Right lung (tissue), 5 donors: ENCODE results near the gene LBX2. TPM values are rescaled to one million over a fixed set of nuclear protein-coding genes. Genes with fewer than 3 reads are reported as not detected.

Source experiments
- DNase-seq, 2 donors: peaks; one replicate each; pipeline ENCODE4 v3.0.0-alpha.2; 2013
- polyA plus RNA-seq, 5 donors: library from polyadenylated mRNA; unstranded; fragments of 120-200 nt; gene quantifications; one replicate each; pipeline versions ENCODE4 v1.2.1 to v1.2.3, GENCODE V29; 2013; ENCODE audit warnings: inconsistent platforms in 1 of 5, low replicate concordance in 1 of 5; ENCODE audit not compliant: insufficient read length in 5 of 5, insufficient read depth in 1 of 5

LBX2 gene
- polyA plus RNA-seq, 5 donors, result 0.22 to 0.94 (median 0.49) TPM

- peak; percentile 99 to 100 for DNase-seq
Measured at GRCh38 chr2:74458132-74458937, 41.1 kb downstream of the LBX2 start, which contains the start of gene WBP1. TSS of gene WBP1 (plus strand) at chr2:74458438. CDS start at chr2:74458603, 165 bp downstream.

DNA sequence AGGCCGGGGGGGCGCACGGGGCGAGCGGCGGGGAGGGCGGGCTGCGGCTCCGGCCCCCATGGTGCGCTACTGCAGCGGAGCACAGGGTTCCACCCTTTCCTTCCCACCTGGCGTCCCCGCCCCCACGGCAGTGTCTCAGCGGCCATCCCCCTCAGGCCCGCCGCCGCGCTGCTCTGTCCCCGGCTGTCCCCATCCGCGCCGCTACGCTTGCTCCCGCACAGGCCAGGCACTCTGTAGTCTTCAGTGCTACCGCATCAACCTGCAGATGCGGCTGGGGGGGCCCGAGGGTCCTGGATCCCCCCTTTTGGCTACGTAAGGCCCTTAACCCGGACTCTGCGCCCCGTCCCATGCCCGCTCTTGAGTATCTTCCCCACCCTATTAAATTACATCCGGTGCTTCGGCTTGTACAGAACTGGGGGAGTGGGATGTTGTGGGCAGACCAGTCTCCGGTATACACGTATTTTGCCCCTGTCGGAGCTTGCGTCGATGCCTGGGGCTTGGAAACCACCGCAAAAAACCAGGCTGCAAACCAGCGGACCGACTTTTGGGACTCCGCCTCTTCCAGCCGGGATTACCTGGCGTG is 41.8 kb downstream of the LBX2 start:
- no peak for DNase-seq

- DNase-seq, result peak in 1 of 2 donors; percentile 29
Measured at GRCh38 chr2:74457129-74457548, 42.3 kb downstream of the LBX2 start.

GRCh38 chr2:74454654-74455511 is 44.5 kb downstream of the LBX2 start, which contains the start of gene INO80B:
TSS of gene INO80B (plus strand) at chr2:74455087. CDS start at chr2:74455117, 30 bp downstream.
- peak; percentile 96 to 98 for DNase-seq

GRCh38 chr2:74450570-74451190 is 48.7 kb downstream of the LBX2 start:
- no peak for DNase-seq

GRCh38 chr2:74448771-74449170 is 50.6 kb downstream of the LBX2 start:
- DNase-seq, result no peak

Other genes with a start within 250 kb of the LBX2 start
- 1 to 10 TPM; 5.2 to 9.9 (median 8.5) TPM for gene SLC4A5, start 156.2 kb downstream of the LBX2 start, polyA plus RNA-seq
- 100 to 1,000 TPM; 125 to 167 (median 142) TPM for gene DCTN1, start 119.3 kb downstream of the LBX2 start, polyA plus RNA-seq
- gene C2orf81, start 78.0 kb downstream of the LBX2 start, polyA plus RNA-seq, result 1 to 10 TPM; 3.0 to 7.8 (median 6.0) TPM
- gene WDR54, start 77.9 kb downstream of the LBX2 start, polyA plus RNA-seq, result 10 to 100 TPM; 28.5 to 40.4 (median 36.6) TPM
- gene RTKN, start 57.7 kb downstream of the LBX2 start, polyA plus RNA-seq, result 10 to 100 TPM; 43.1 to 61.5 (median 54.6) TPM
- gene INO80B, start 44.5 kb downstream of the LBX2 start, polyA plus RNA-seq, result 10 to 100 TPM; 21.4 to 37.0 (median 30.1) TPM
- 100 to 1,000 TPM in 4 of 5 donors, 10 to 100 TPM in 1; 95.7 to 134 (median 113) TPM for gene WBP1, start 41.2 kb downstream of the LBX2 start, polyA plus RNA-seq
- gene MOGS, start 34.2 kb downstream of the LBX2 start, polyA plus RNA-seq, result 10 to 100 TPM; 34.4 to 51.8 (median 45.7) TPM
- gene MRPL53, start 26.9 kb downstream of the LBX2 start, polyA plus RNA-seq, result 10 to 100 TPM; 37.7 to 68.9 (median 40.5) TPM
- gene CCDC142, start 16.6 kb downstream of the LBX2 start, polyA plus RNA-seq, result 10 to 100 TPM; 13.0 to 18.1 (median 16.4) TPM
- gene TTC31, start 16.5 kb downstream of the LBX2 start, polyA plus RNA-seq, result 10 to 100 TPM; 32.8 to 38.1 (median 35.6) TPM
- gene PCGF1, start 8.1 kb upstream of the LBX2 start, polyA plus RNA-seq, result 10 to 100 TPM; 20.6 to 28.2 (median 26.1) TPM
- gene TLX2, start 14.8 kb upstream of the LBX2 start, polyA plus RNA-seq, result under 1 TPM in 3 of 5 donors, not detected in 2; 0.06 to 0.14 (median 0.07) TPM
- gene DQX1, start 26.6 kb upstream of the LBX2 start, polyA plus RNA-seq, result 1 to 10 TPM in 1 of 5 donors, under 1 TPM in 4; 0.17 to 1.1 (median 0.26) TPM
- gene AUP1, start 30.1 kb upstream of the LBX2 start, polyA plus RNA-seq, result 100 to 1,000 TPM in 2 of 5 donors, 10 to 100 TPM in 3; 82.8 to 108 (median 98.9) TPM
- gene HTRA2, start 30.3 kb upstream of the LBX2 start, polyA plus RNA-seq, result 10 to 100 TPM; 30.2 to 37.6 (median 36.6) TPM
- gene LOXL3, start 54.3 kb upstream of the LBX2 start, polyA plus RNA-seq, result 1 to 10 TPM; 7.9 to 9.9 (median 9.6) TPM
- 10 to 100 TPM in 2 of 5 donors, 1 to 10 TPM in 3; 7.7 to 11.8 (median 9.7) TPM for gene DOK1, start 55.1 kb upstream of the LBX2 start, polyA plus RNA-seq
- gene M1AP, start 148.7 kb upstream of the LBX2 start, polyA plus RNA-seq, result under 1 TPM; 0.22 to 0.48 (median 0.32) TPM
- gene SEMA4F, start 154.6 kb upstream of the LBX2 start, polyA plus RNA-seq, result 1 to 10 TPM; 5.7 to 7.2 (median 6.7) TPM